ENCODE results near the gene TEC. TPM values are rescaled to one million over a fixed set of nuclear protein-coding genes. Genes with fewer than 3 reads are reported as not detected.

The TEC gene
- total and polyA plus RNA-seq, 2 of the 8 experiments (the other 6 are each of a cell fraction or from before 2014, with no cell fraction given): 0.73 to 1.8 TPM

GRCh38 chr4:48275247-48275646 lies 5.6 kb upstream of the TEC start (continued):
- no peak for TF ChIP-seq HDAC6 (IDR thresholded peaks at IDR 0.05; ENCODE audit: low read depth, low read length)

Data from H1 (cell line).